GM19455 (cell line): ENCODE results near the gene SLC30A3.

Experiments
- ATAC-seq: cut with Tn5 transposase; IDR thresholded peaks from one replicate; pipeline ENCODE4 v1.9.1; 2021; ENCODE audit not compliant: unreplicated experiment

The SLC30A3 gene

GRCh38 chr2:27236626-27237025 lies 26.2 kb downstream of the SLC30A3 start:
- ATAC-seq = no peak

- ATAC-seq = no peak
Measured at GRCh38 chr2:27236136-27236535, 26.7 kb downstream of the SLC30A3 start.

GRCh38 chr2:27233341-27233740 lies 29.5 kb downstream of the SLC30A3 start:
- no peak for ATAC-seq

GRCh38 chr2:27231921-27232320 lies 30.9 kb downstream of the SLC30A3 start:
- no peak for ATAC-seq

GRCh38 chr2:27227501-27227900 lies 35.3 kb downstream of the SLC30A3 start:
- ATAC-seq = no peak

- ATAC-seq = no peak
Measured at GRCh38 chr2:27225526-27225925, 37.3 kb downstream of the SLC30A3 start.

- no peak for ATAC-seq
Measured at GRCh38 chr2:27223416-27223815, 39.4 kb downstream of the SLC30A3 start.

- no peak for ATAC-seq
Measured at GRCh38 chr2:27222407-27222806, 40.4 kb downstream of the SLC30A3 start.

GRCh38 chr2:27221166-27221565 lies 41.7 kb downstream of the SLC30A3 start:
- ATAC-seq = no peak

GRCh38 chr2:27220091-27220490 lies 42.8 kb downstream of the SLC30A3 start:
- ATAC-seq = no peak

- ATAC-seq = no peak
Measured at GRCh38 chr2:27219091-27219490, 43.8 kb downstream of the SLC30A3 start.

- no peak for ATAC-seq
Measured at GRCh38 chr2:27218614-27219013, 44.2 kb downstream of the SLC30A3 start.

GRCh38 chr2:27217173-27218121 lies 45.4 kb downstream of the SLC30A3 start, which contains the start of gene CAD:
Gene CAD (plus strand): TSS chr2:27217369. CDS start chr2:27217552, 183 bp downstream.
- ATAC-seq = peak; percentile 62

GRCh38 chr2:27216416-27217137 lies 46.3 kb downstream of the SLC30A3 start:
- ATAC-seq = no peak

- ATAC-seq = no peak
Measured at GRCh38 chr2:27214941-27215340, 47.9 kb downstream of the SLC30A3 start.

GRCh38 chr2:27212626-27213471 lies 50.0 kb downstream of the SLC30A3 start:
- peak; percentile 7 for ATAC-seq

GRCh38 chr2:27211943-27212625 lies 50.8 kb downstream of the SLC30A3 start, which contains the start of the genes ATRAID and SLC5A6:
Gene ATRAID (plus strand): TSS chr2:27212041. CDS start chr2:27212369, 328 bp downstream.
Gene SLC5A6 (minus strand): TSS chr2:27212268. CDS start chr2:27207650, 4,618 bp downstream.
- peak; percentile 85 for ATAC-seq

- ATAC-seq = no peak
Measured at GRCh38 chr2:27211241-27211942, 51.5 kb downstream of the SLC30A3 start.

- ATAC-seq = no peak
Measured at GRCh38 chr2:27209621-27210401, 53.0 kb downstream of the SLC30A3 start.
